T-helper 2 cell treated with Interferon-gamma antibody and Interleukin-4, amounts not matched to agents 5 μg/mL and 100 μg/mL, for 36 hours (primary cell): ENCODE measurements around the gene COQ10B.
"Not testable (repeated sequence)": the region's sequence is repeated elsewhere in the genome, so short reads cannot be mapped to it uniquely, and the experiment has no call there.

Experiments
- DNase-seq: peaks from one replicate; pipeline ENCODE4 v3.0.0; 2021; ENCODE audit warnings: low spot score
- H3K27ac Mint-ChIP-seq: one replicate; pipeline ENCODE4 v1.8.0; 2021; ENCODE audit warnings: mild to moderate bottlenecking, mixed read lengths
- H3K27me3 Mint-ChIP-seq: one replicate; pipeline ENCODE4 v1.8.0; 2021; ENCODE audit warnings: low read depth, mixed read lengths
- H3K36me3 Mint-ChIP-seq: one replicate; pipeline ENCODE4 v1.8.0; 2021; ENCODE audit warnings: low read depth, mixed read lengths
- H3K4me1 Mint-ChIP-seq: one replicate; pipeline ENCODE4 v1.8.0; 2021; ENCODE audit warnings: low read depth, mixed read lengths
- H3K4me3 Mint-ChIP-seq: one replicate; pipeline ENCODE4 v1.8.0; 2022; ENCODE audit warnings: mild to moderate bottlenecking, moderate library complexity, mixed read lengths
- H3K9me3 Mint-ChIP-seq: one replicate; pipeline ENCODE4 v1.8.0; 2021; ENCODE audit warnings: mixed read lengths

The COQ10B gene

GRCh38 chr2:197453123-197453913, at the start of gene COQ10B:
Gene COQ10B, plus strand, starts transcription at chr2:197453552. Its CDS starts 9 bp downstream, at chr2:197453561.
- H3K27ac Mint-ChIP-seq: peak within 1 kb of the TSS; percentile 99
- DNase-seq: peak; percentile 100
- H3K36me3 Mint-ChIP-seq: peaks cover 5% of the 10 kb centered on the region
- no peaks in the 10 kb centered on the region for H3K27me3 Mint-ChIP-seq
- no peaks in the 10 kb centered on the region for H3K9me3 Mint-ChIP-seq
- peaks cover 16% of the 10 kb centered on the region for H3K4me1 Mint-ChIP-seq
- H3K4me3 Mint-ChIP-seq: peak within 1 kb of the TSS; percentile 96

DNA sequence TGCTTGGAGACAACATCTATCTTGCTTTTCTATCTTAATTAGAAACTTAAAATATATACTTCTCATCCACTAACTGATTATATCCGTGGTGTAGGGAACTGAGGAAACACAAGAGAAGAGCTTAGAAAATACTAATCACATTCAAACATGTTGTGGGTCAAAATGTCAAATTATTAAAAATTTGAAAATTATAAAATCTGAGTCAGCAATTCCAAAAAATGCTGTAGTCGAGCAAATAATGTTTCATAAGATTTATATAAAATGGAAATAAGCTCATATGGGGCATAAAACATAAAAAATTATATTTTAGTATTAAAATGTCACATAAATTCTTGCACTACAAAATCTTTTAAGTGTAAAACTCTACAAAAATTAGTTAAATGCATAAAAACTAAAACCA, 47.8 kb upstream of the COQ10B start:
- no peak for DNase-seq
- Mint-ChIP-seq H3K27me3 (no peaks in the 10 kb centered on the region), H3K36me3 (peaks cover 65% of the 10 kb centered on the region), H3K27ac (no peak overlapping the region), H3K9me3 (no peaks in the 10 kb centered on the region), H3K4me1 (no peaks in the 10 kb centered on the region), H3K4me3 (no peak overlapping the region)

DNA sequence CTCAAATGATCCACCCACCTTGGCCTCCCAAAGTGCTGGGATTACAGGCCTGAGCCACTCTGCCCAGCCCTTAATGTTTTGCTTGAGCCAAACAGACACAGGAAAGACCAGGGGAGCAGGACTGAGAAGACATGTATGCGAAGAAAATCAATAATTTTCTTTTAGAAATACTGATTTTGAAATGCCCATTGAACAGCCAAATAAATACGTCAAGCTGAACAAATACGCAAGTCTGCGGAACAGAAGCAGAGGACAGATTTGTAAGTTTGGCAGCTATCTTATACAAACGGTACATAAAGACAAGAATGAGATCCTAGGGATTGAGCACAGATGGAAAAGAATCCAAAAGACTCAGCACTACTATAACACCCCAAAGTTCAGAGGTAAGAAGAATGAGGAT, 39.3 kb upstream of the COQ10B start:
- Mint-ChIP-seq H3K36me3 (peaks cover 60% of the 10 kb centered on the region), H3K4me3 (no peak overlapping the region), H3K4me1 (peaks cover 6% of the 10 kb centered on the region), H3K9me3 (no peaks in the 10 kb centered on the region), H3K27me3 (no peaks in the 10 kb centered on the region), H3K27ac (no peak overlapping the region)
- no peak for DNase-seq

DNA sequence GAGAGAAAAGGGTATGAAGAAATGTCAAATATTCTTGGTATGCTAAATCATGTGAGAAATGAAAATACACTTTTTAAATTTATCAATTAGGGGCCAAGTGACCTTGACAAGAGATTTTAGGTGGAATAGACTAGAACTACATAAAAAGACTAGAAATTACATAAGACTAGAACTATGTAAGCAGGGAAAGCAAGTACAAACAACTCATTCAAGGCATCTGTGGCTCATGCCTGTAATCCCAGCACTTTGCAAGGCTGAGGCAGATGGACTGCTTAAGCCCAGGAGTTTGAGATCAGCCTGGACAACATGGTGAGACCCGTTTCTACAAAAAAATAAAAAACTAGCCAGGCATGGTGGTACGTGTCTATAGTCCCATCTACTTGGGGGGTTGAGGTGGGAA, 38.8 kb upstream of the COQ10B start:
- H3K27ac Mint-ChIP-seq: no peak overlapping the region

DNA sequence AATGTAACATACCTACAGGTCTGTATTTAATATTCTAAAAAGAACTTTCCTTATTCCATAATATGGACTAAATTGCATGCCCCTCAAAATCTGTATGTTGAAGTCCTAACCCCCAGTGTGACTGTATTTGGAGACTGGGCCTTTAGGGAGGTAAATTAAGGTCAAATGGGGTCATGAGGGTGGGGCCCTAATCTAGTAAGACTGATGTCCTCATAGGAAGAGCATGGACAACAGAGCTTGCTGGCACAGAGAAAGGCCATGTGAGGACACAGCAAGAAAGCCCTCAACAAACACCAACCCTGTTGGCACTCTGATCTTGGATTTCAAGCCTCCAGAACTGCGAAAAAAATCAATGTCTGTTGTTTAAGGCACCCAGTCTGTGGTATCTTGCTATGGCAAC, 37.1 kb upstream of the COQ10B start:
- Mint-ChIP-seq H3K27me3 (no peaks in the 10 kb centered on the region), H3K4me1 (peaks cover 11% of the 10 kb centered on the region), H3K36me3 (peaks cover 60% of the 10 kb centered on the region), H3K27ac (no peak overlapping the region), H3K9me3 (no peaks in the 10 kb centered on the region), H3K4me3 (no peak overlapping the region)
- no peak for DNase-seq

More for the DNA sequence above, 38.8 kb upstream of the COQ10B start:
- H3K9me3 Mint-ChIP-seq: no peaks in the 10 kb centered on the region
- H3K36me3 Mint-ChIP-seq: peaks cover 62% of the 10 kb centered on the region
- DNase-seq: no peak
- H3K4me1 Mint-ChIP-seq: peaks cover 6% of the 10 kb centered on the region
- no peak overlapping the region for H3K4me3 Mint-ChIP-seq
- no peaks in the 10 kb centered on the region for H3K27me3 Mint-ChIP-seq

GRCh38 chr2:197419438-197419837, 33.9 kb upstream of the COQ10B start:
- Mint-ChIP-seq H3K4me1 (peaks cover 19% of the 10 kb centered on the region), H3K27me3 (no peaks in the 10 kb centered on the region)

GRCh38 chr2:197423307-197423706, 30.0 kb upstream of the COQ10B start:
- Mint-ChIP-seq H3K9me3 (no peaks in the 10 kb centered on the region), H3K27ac (no peak overlapping the region), H3K4me3 (no peak overlapping the region), H3K4me1 (peaks cover 33% of the 10 kb centered on the region), H3K36me3 (peaks cover 30% of the 10 kb centered on the region), H3K27me3 (no peaks in the 10 kb centered on the region)
- DNase-seq: no peak

More at GRCh38 chr2:197419438-197419837, 33.9 kb upstream of the COQ10B start:
- Mint-ChIP-seq H3K9me3 (no peaks in the 10 kb centered on the region), H3K4me3 (no peak overlapping the region), H3K36me3 (peaks cover 54% of the 10 kb centered on the region), H3K27ac (no peak overlapping the region)
- no peak for DNase-seq

DNA sequence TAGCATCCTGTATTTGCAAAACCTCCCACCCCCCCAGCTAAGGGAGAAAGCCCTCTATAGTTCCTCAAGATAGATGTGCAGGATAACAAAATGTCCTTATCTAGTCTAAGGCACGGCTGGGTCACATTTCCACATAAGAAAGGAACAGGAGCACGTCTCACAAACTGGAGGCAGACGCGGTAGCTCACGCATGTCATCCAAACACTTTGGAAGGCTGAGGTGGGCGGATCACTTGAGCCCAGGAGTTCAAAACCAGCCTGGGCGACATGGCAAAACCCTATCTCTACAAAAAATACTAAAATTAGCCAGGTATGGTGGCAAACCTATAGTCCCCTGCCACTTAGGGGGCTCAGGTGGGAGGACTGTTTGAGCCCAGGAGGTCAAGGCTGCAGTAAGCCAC, 27.8 kb upstream of the COQ10B start:
- peak overlapping the region; percentile 26 for H3K27ac Mint-ChIP-seq
- no peaks in the 10 kb centered on the region for H3K9me3 Mint-ChIP-seq
- H3K36me3 Mint-ChIP-seq: peaks cover 29% of the 10 kb centered on the region
- peaks cover 49% of the 10 kb centered on the region for H3K4me1 Mint-ChIP-seq
- no peaks in the 10 kb centered on the region for H3K27me3 Mint-ChIP-seq
- DNase-seq: no peak
- H3K4me3 Mint-ChIP-seq: no peak overlapping the region

GRCh38 chr2:197426723-197427603, 26.4 kb upstream of the COQ10B start:
- Mint-ChIP-seq H3K27me3 (no peaks in the 10 kb centered on the region), H3K4me3 (peak overlapping the region; percentile 1), H3K4me1 (peaks cover 53% of the 10 kb centered on the region), H3K9me3 (no peaks in the 10 kb centered on the region), H3K27ac (peak overlapping the region; percentile 58), H3K36me3 (peaks cover 29% of the 10 kb centered on the region)
- DNase-seq: no peak

DNA sequence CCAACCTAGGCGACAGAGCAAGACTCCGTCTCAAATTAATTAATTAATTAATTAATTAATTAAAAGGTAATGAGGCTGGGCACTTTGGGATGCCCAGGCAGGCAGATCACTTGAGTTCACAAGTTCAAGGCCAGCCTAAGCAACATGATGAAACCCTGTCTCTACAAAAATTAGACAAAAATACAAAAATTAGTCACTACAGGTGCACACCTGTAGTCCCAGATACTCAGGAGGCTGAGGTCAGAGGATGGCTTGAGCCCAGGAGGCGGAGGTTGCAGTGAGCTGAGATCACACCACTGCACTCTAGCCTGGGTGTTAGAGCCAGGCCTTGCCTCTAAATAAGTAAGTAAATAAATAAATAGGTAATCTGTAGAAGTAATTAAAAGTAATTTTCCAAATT, 25.4 kb upstream of the COQ10B start:
- DNase-seq: no peak
- peaks cover 61% of the 10 kb centered on the region for H3K4me1 Mint-ChIP-seq
- H3K27me3 Mint-ChIP-seq: no peaks in the 10 kb centered on the region
- H3K27ac Mint-ChIP-seq: no peak overlapping the region
- H3K9me3 Mint-ChIP-seq: no peaks in the 10 kb centered on the region
- H3K36me3 Mint-ChIP-seq: peaks cover 30% of the 10 kb centered on the region
- H3K4me3 Mint-ChIP-seq: no peak overlapping the region

GRCh38 chr2:197431858-197432257, 21.5 kb upstream of the COQ10B start:
- peaks cover 57% of the 10 kb centered on the region for H3K4me1 Mint-ChIP-seq
- H3K27me3 Mint-ChIP-seq: no peaks in the 10 kb centered on the region
- peak overlapping the region; percentile 94 for H3K4me3 Mint-ChIP-seq
- peak overlapping the region; percentile 74 for H3K27ac Mint-ChIP-seq
- DNase-seq: no peak
- H3K36me3 Mint-ChIP-seq: peaks cover 33% of the 10 kb centered on the region
- H3K9me3 Mint-ChIP-seq: no peaks in the 10 kb centered on the region

GRCh38 chr2:197432527-197432926, 20.8 kb upstream of the COQ10B start:
- peaks cover 53% of the 10 kb centered on the region for H3K4me1 Mint-ChIP-seq

DNA sequence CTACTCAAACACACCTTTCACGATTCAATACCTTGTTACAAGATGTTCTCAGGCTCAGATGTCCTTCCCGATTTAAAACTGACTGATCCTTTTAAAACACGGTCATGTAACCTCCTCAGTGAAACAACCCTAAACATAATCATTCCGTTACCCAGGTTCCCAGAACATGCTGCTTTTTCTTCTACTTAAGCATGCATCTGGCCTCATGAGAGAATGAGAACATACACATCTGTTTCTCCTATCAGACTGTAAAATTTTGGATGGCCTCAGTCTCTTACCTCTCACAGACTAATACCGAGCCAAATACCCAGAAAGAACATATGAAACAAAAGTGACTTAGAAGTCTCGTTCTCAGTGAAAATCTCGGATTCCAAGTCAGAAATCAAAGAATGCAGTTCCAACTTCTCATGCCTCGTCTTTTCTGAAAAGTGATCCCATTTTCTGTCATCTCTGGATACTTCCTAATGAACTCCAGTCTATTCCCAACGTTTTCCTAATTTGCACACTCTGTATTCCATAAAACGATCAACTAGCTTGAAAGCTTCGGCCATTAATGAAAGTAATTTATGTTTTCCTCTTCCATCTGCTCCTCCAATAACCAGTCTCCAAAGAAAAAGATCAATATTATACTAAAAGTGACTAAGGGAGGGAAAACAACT, 19.4 kb upstream of the COQ10B start:
- H3K27ac Mint-ChIP-seq: peak overlapping the region; percentile 100
- no peaks in the 10 kb centered on the region for H3K9me3 Mint-ChIP-seq
- peak overlapping the region; percentile 94 for H3K4me3 Mint-ChIP-seq
- no peak for DNase-seq
- peaks cover 29% of the 10 kb centered on the region for H3K36me3 Mint-ChIP-seq
- H3K4me1 Mint-ChIP-seq: peaks cover 46% of the 10 kb centered on the region
- no peaks in the 10 kb centered on the region for H3K27me3 Mint-ChIP-seq

More at GRCh38 chr2:197432527-197432926, 20.8 kb upstream of the COQ10B start:
- not testable (repeated sequence) for DNase-seq, H3K9me3 Mint-ChIP-seq, H3K27me3 Mint-ChIP-seq, H3K27ac Mint-ChIP-seq
- Mint-ChIP-seq H3K4me3 (peak overlapping the region; percentile 94), H3K36me3 (peaks cover 31% of the 10 kb centered on the region)
